SU-DHL-6 (cell line): ENCODE results near the gene SLC9A2.

ENCODE experiments used
- CTCF ChIP-seq: fragments of 200-600 bp; sonication (generic); IDR thresholded peaks from one replicate; pipeline ENCODE4 v1.5.1; 2017; ENCODE audit warnings: antibody characterized with exemption, mild to moderate bottlenecking, low read length, moderate library complexity; ENCODE audit not compliant: insufficient read depth, poor library complexity, severe bottlenecking
- EZH2phosphoT487 ChIP-seq: fragments of 200-600 bp; sonication (generic), shearing (Covaris generic); conservative IDR thresholded peaks from 2 replicates; pipeline ENCODE4 v1.6.1; 2018; ENCODE audit warnings: mild to moderate bottlenecking, antibody characterized with exemption, low read length, moderate library complexity, mixed read lengths

- TF ChIP-seq CTCF (no peak), EZH2phosphoT487 (no peak)
Observed at GRCh38 chr2:102635317-102635716, 16.0 kb downstream of the SLC9A2 start.
